Nephron (organoid): ENCODE measurements around the gene TMIGD3.

Experiments
- H3K27ac Mint-ChIP-seq, 3 experiments: 2 replicates each; pipeline ENCODE4 v1.8.0; 2020; ENCODE audit warnings: mixed read lengths in 3 of 3, mild to moderate bottlenecking in 2 of 3, moderate library complexity in 1 of 3
- H3K27me3 Mint-ChIP-seq: 2 replicates; pipeline ENCODE4 v1.8.0; 2021; ENCODE audit warnings: low read depth, mild to moderate bottlenecking, moderate library complexity, mixed read lengths
- H3K36me3 Mint-ChIP-seq: 2 replicates; pipeline ENCODE4 v1.8.0; 2020; ENCODE audit warnings: low read depth, mixed read lengths
- H3K4me1 Mint-ChIP-seq: 2 replicates; pipeline ENCODE4 v1.8.0; 2020; ENCODE audit warnings: mixed read lengths
- H3K4me3 Mint-ChIP-seq, 3 experiments: 2 replicates each; pipeline ENCODE4 v1.8.0; 2020; ENCODE audit warnings: mild to moderate bottlenecking in 3 of 3, mixed read lengths in 3 of 3, moderate library complexity in 2 of 3
- H3K9me3 Mint-ChIP-seq: 2 replicates; pipeline ENCODE4 v1.8.0; 2020; ENCODE audit warnings: mixed read lengths
- TF ChIP-seq, protein P1 (sequence below), 3 experiments: fragments of 200-600 bp; sonication (generic); IDR thresholded peaks; one replicate each; pipeline ENCODE4 v1.5.0; 2021; ENCODE audit warnings: antibody characterized with exemption in 3 of 3; ENCODE audit not compliant: unreplicated experiment in 3 of 3

Gene TMIGD3

DNA sequence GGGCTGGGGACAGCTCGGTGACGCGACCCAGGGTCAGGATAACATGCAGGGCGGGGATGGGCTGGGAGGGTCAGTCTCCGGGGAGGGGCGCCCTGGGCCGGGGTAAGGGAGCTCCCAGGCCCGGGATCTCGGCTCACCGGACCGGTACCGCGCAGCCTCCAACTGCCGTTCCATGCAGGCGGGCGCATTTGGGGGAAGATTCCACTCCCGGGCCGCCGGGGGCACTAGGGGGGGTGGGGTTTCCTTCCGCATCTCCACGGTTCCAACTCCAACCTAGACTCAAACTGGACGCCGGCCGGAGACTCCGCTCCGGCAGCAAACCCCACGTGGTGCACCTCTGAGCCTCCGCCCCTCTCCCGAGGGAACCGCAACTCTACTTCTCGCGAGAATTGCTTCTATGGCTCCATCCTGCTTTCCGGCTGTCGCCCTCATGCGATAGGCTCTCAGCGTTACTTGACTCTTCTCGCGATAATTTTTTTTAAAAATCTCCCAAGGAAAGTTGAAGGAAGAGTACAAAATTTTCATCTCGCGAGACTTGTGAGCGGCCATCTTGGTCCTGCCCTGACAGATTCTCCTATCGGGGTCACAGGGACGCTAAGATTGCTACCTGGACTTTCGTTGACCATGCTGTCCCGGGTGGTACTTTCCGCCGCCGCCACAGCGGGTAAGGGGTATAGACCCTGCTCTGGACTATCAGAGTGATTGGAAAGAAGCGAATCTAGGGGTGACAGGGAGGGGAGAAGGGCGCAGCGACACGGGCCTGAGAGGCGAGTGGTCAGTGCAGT lies 54.3 kb downstream of the TMIGD3 start, which contains the start of the genes ATP5PB and WDR77:
TSS of gene ATP5PB (plus strand) at position 547 of the 785 bp plus-strand sequence. CDS start at position 625, 78 bp downstream.
TSS of gene WDR77 (minus strand) at position 339 of the 785 bp plus-strand sequence. CDS start at position 252, 87 bp downstream.
- H3K36me3 Mint-ChIP-seq = peaks cover 34% of the 10 kb centered on the region
- H3K4me1 Mint-ChIP-seq = peaks cover 48% of the 10 kb centered on the region
- peak within 1 kb of the TSS; percentile 89 to 99 (median 98) for H3K27ac Mint-ChIP-seq
- TF ChIP-seq, protein P1, sequence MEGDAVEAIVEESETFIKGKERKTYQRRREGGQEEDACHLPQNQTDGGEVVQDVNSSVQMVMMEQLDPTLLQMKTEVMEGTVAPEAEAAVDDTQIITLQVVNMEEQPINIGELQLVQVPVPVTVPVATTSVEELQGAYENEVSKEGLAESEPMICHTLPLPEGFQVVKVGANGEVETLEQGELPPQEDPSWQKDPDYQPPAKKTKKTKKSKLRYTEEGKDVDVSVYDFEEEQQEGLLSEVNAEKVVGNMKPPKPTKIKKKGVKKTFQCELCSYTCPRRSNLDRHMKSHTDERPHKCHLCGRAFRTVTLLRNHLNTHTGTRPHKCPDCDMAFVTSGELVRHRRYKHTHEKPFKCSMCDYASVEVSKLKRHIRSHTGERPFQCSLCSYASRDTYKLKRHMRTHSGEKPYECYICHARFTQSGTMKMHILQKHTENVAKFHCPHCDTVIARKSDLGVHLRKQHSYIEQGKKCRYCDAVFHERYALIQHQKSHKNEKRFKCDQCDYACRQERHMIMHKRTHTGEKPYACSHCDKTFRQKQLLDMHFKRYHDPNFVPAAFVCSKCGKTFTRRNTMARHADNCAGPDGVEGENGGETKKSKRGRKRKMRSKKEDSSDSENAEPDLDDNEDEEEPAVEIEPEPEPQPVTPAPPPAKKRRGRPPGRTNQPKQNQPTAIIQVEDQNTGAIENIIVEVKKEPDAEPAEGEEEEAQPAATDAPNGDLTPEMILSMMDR (IDR thresholded peaks at IDR 0.05; ENCODE audit: unreplicated experiment in 3 of 3) = no peak
- H3K9me3 Mint-ChIP-seq = no peaks in the 10 kb centered on the region
- no peaks in the 10 kb centered on the region for H3K27me3 Mint-ChIP-seq
- peak within 1 kb of the TSS; percentile 99 to 100 (median 99) for H3K4me3 Mint-ChIP-seq

DNA sequence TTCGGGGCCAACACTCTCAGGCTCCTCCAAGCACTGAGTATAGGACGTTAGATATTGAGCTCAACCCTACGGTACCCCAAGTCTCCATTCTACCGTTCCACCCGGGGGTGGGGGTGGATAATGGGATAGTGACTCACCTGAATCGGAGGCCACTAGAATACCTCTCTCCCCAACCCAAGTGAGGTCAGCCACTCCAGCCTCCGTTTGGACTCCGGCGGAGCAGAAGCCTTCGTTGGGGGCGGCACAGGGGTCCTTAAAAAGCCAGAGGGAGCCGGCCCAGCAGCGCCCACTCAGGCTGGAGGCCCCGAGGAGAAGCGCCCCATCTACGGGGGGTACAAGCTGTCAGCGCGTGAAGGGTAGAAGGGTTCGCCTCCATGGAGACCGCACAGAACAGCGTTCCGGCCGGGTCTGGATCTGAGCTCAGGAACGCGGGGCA lies 54.9 kb downstream of the TMIGD3 start:
- Mint-ChIP-seq H3K27ac (peak overlapping the region in 2 of 3 experiments; percentile 39 to 98), H3K9me3 (no peaks in the 10 kb centered on the region), H3K27me3 (no peaks in the 10 kb centered on the region), H3K4me3 (peak overlapping the region; percentile 99 to 100 (median 99)), H3K36me3 (peaks cover 40% of the 10 kb centered on the region), H3K4me1 (peaks cover 48% of the 10 kb centered on the region)
- TF ChIP-seq, protein P1 (IDR thresholded peaks at IDR 0.05; ENCODE audit: unreplicated experiment in 3 of 3) = no peak

DNA sequence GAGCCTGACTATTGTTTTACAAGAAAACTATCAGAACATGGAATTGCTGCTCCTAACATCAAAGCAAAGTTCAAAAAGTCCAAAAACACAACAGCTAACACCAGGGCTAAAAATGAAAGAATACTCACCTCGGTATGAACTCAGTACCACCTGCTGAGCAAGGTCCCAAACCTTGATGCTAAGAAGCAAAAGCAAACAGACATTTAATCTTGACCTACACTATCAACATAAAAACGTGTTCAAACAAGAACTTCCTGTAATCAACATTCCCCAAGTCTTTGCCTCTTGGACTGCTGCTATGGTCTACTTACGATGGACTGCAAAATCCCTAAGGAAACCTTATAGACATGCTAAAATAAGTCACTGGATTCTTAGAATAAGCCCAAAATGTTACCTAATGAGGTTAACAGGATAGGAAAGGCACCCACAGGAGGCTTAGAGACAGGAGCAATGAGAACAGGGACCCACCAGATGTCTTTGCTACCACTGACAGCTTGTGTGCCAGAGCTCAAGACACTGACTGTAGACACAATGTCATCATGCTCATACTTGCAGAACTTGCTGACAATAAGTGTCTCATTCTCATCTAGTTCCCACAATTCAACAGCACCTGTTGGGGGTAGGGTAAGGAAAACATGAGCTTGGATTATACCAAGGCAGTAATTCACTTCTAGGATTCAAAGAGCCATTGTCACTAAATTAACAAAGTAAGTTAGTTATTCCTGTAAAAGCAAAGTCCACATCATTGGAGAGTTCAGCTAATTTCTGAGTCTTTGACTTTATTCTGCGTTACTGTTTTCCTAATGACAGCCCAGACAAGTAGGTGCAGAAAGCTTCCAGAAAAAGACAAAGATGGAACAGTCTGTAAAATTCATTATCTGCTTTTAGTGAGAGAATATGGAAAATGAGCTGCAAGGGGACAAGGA lies 56.2 kb downstream of the TMIGD3 start:
- Mint-ChIP-seq H3K4me3 (peak overlapping the region; percentile 99 to 100 (median 99)), H3K27ac (peak overlapping the region in 2 of 3 experiments; percentile 39 to 98), H3K9me3 (no peaks in the 10 kb centered on the region), H3K4me1 (peaks cover 48% of the 10 kb centered on the region), H3K36me3 (peaks cover 51% of the 10 kb centered on the region), H3K27me3 (no peaks in the 10 kb centered on the region)
- TF ChIP-seq, protein P1 (IDR thresholded peaks at IDR 0.05; ENCODE audit: unreplicated experiment in 3 of 3) = no peak

DNA sequence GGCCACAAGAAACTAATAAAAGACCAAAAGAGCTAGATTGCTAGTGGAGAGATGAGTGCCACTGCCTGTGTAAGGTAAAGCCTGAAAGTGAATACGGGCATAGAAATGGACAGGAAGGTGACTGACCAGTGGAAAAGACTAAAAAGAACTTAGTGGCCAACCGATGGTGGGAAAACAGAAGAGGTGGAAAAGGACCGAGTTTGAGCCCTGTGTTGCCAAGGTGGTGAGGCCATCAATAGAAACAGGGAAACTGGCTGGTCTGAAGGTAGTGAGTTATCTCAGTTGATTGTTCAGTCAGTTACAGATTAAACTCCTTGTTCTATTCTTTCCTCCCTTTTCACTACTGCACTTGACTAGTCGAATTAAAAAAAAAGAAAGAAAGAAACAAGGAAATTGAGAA lies 56.9 kb downstream of the TMIGD3 start:
- Mint-ChIP-seq H3K9me3 (no peaks in the 10 kb centered on the region), H3K4me3 (peak overlapping the region; percentile 46 to 100 (median 99)), H3K4me1 (peaks cover 41% of the 10 kb centered on the region), H3K36me3 (peaks cover 50% of the 10 kb centered on the region), H3K27me3 (no peaks in the 10 kb centered on the region), H3K27ac (peak overlapping the region in 2 of 3 experiments; percentile 7 to 12)
- TF ChIP-seq, protein P1 (IDR thresholded peaks at IDR 0.05; ENCODE audit: unreplicated experiment in 3 of 3) = no peak

DNA sequence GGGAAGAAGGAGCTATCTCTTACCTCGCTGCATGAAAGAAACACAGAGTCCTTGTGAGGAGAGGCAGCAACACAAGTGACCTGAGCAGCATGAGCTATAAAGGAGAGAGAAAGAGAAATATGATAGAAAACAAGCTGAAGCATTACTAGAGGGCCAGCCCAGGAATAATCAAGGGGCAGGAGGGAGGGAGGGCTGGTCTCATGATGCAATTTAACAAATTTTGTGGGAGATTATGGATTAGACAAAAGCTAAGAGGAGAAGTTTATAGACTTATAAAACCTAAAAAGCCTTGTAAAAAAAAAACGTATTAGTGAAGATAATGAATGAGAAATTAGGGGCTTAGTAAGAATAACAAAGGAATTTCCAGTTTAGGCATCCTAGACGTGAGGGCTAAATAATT lies 59.4 kb downstream of the TMIGD3 start:
- no peaks in the 10 kb centered on the region for H3K27me3 Mint-ChIP-seq
- H3K27ac Mint-ChIP-seq = no peak overlapping the region
- H3K36me3 Mint-ChIP-seq = peaks cover 56% of the 10 kb centered on the region
- peaks cover 26% of the 10 kb centered on the region for H3K4me1 Mint-ChIP-seq
- H3K4me3 Mint-ChIP-seq = peak overlapping the region in 2 of 3 experiments; percentile 13 to 37
- no peaks in the 10 kb centered on the region for H3K9me3 Mint-ChIP-seq
- TF ChIP-seq, protein P1 (IDR thresholded peaks at IDR 0.05; ENCODE audit: unreplicated experiment in 3 of 3) = no peak
